MCF 10A (cell line): ENCODE measurements around the gene TMEM179B. TPM values are rescaled to one million over a fixed set of nuclear protein-coding genes. Genes with fewer than 3 reads are reported as not detected.

ENCODE experiments used
- BruUV-seq: library from RNA; stranded (reverse); fragments of 400-500 nt; replicated peaks from 2 replicates; lab custom pipeline; 2021; lab: Mats Ljungman, UMichigan
- CTCF ChIA-PET: fragments of 300-600 bp; sonication (Branson Sonifier 250); formaldehyde crosslinking; extraction: SDS; loops from one replicate; lab custom pipeline; 2021; ENCODE audit warnings: antibody characterized with exemption, inconsistent platforms; lab: Yijun Ruan, JAX
- POLR2A ChIA-PET: fragments of 300-600, 350-650 bp; sonication (Branson Sonifier 250); formaldehyde crosslinking; extraction: SDS; loops from one replicate; lab custom pipeline; 2020; ENCODE audit warnings: antibody characterized with exemption, inconsistent platforms; lab: Yijun Ruan, JAX
- DNase-seq: peaks from one replicate; pipeline ENCODE4 v3.0.0-alpha.2; 2018; ENCODE audit not compliant: unreplicated experiment
- H3K27ac Mint-ChIP-seq: one replicate; pipeline ENCODE4 v1.8.0; 2022; ENCODE audit warnings: mild to moderate bottlenecking, low read depth, mixed read lengths; ENCODE audit not compliant: unreplicated experiment
- H3K27me3 Mint-ChIP-seq: one replicate; pipeline ENCODE4 v1.8.0; 2022; ENCODE audit warnings: mixed read lengths; ENCODE audit not compliant: insufficient read depth, unreplicated experiment
- H3K36me3 Mint-ChIP-seq: one replicate; pipeline ENCODE4 v1.8.0; 2022; ENCODE audit warnings: mild to moderate bottlenecking, moderate library complexity, mixed read lengths; ENCODE audit not compliant: insufficient read depth, unreplicated experiment
- H3K4me1 Mint-ChIP-seq: one replicate; pipeline ENCODE4 v1.8.0; 2022; ENCODE audit warnings: mixed read lengths; ENCODE audit not compliant: insufficient read depth, unreplicated experiment
- H3K4me3 Mint-ChIP-seq: one replicate; pipeline ENCODE4 v1.8.0; 2022; ENCODE audit warnings: mild to moderate bottlenecking, moderate library complexity, mixed read lengths; ENCODE audit not compliant: unreplicated experiment
- H3K9me3 Mint-ChIP-seq: one replicate; pipeline ENCODE4 v1.8.0; 2022; ENCODE audit warnings: mixed read lengths; ENCODE audit not compliant: unreplicated experiment
- CTCF ChIP-seq: fragments of 200-600 bp; IDR thresholded peaks from one replicate; pipeline ENCODE4 v1.8.0; 2022; ENCODE audit warnings: antibody characterized with exemption, mild to moderate bottlenecking; ENCODE audit not compliant: unreplicated experiment
- intact Hi-C: fragments of 100-400 bp; cut with micrococcal nuclease; formaldehyde crosslinking; loops from 2 replicates; pipeline ENCODE4 v1.14.1; 2022
- total RNA-seq: library from RNA; stranded (reverse); gene quantifications from 2 replicates; pipeline ENCODE4 v1.2.3, GENCODE V29; 2022

The TMEM179B gene
- total RNA-seq, 1 experiment from 2014 or later, result 47.8 TPM

- no peaks in the 10 kb centered on the region for H3K9me3 Mint-ChIP-seq
- no TSS peak for BruUV-seq
- H3K36me3 Mint-ChIP-seq, result peaks cover 43% of the 10 kb centered on the region
- POLR2A ChIA-PET, result interaction anchor here (0.6 to 5.2 kb wide), 43 partner anchors 9 to 1466 kb away, joined by 3 to 163 read pairs (median 4); partner anchors contain the start of genes C11orf98, CSKMT, EEF1G and HNRNPUL2
- peak within 1 kb of the TSS; percentile 95 for H3K4me3 Mint-ChIP-seq
- peak within 1 kb of the TSS; percentile 99 for H3K27ac Mint-ChIP-seq
- peak; percentile 93 for DNase-seq
- no peaks in the 10 kb centered on the region for H3K27me3 Mint-ChIP-seq
- CTCF ChIA-PET, result interaction anchor here (0.5 to 2.9 kb wide), 4 partner anchors 17 to 1462 kb away, joined by 3 to 8 read pairs (median 4); partner anchors contain the start of gene TMEM179B
- H3K4me1 Mint-ChIP-seq, result peaks cover 20% of the 10 kb centered on the region
- TF ChIP-seq CTCF, result no peak
- intact Hi-C loops, result loop anchor here (2.0 kb wide), 2 partner anchors 28 to 36 kb away; partner anchors contain the start of genes STX5 and TEX54
These were observed 18.1 kb downstream of the TMEM179B start, which contains the start of gene NXF1 for GRCh38 chr11:62805076-62805892. TSS of gene NXF1 (minus strand) at chr11:62805440. CDS start at chr11:62805356, 84 bp downstream.

- Mint-ChIP-seq H3K9me3 (no peaks in the 10 kb centered on the region), H3K27ac (peak overlapping the region; percentile 99), H3K27me3 (no peaks in the 10 kb centered on the region), H3K4me3 (peak overlapping the region; percentile 95), H3K36me3 (peaks cover 37% of the 10 kb centered on the region), H3K4me1 (peaks cover 20% of the 10 kb centered on the region)
- intact Hi-C loops, result loop anchor here (2.0 kb wide), 2 partner anchors 27 to 35 kb away; partner anchors contain the start of genes STX5 and TEX54
- CTCF ChIA-PET, result interaction anchor here (0.6 to 2.9 kb wide), 10 partner anchors 18 to 1462 kb away, joined by 3 to 8 read pairs (median 4); partner anchors contain the start of gene TMEM179B
- DNase-seq, result no peak
- no peak for TF ChIP-seq CTCF
- no TSS peak for BruUV-seq
- POLR2A ChIA-PET, result interaction anchor here (0.6 to 5.2 kb wide), 45 partner anchors 10 to 1466 kb away, joined by 3 to 163 read pairs (median 4); partner anchors contain the start of genes C11orf98, CSKMT, EEF1G and HNRNPUL2
These were observed 18.8 kb downstream of the TMEM179B start for GRCh38 chr11:62805961-62806441.

GRCh38 chr11:62806611-62807121 is 19.5 kb downstream of the TMEM179B start:
- H3K27me3 Mint-ChIP-seq, result no peaks in the 10 kb centered on the region
- H3K4me1 Mint-ChIP-seq, result peaks cover 20% of the 10 kb centered on the region
- CTCF ChIA-PET, result interaction anchor here (0.6 to 2.9 kb wide), 10 partner anchors 10 to 415 kb away, joined by 3 to 8 read pairs (median 4); partner anchors contain the start of gene TMEM179B
- H3K9me3 Mint-ChIP-seq, result no peaks in the 10 kb centered on the region
- no peak for TF ChIP-seq CTCF
- intact Hi-C loops, result no loop called here
- H3K36me3 Mint-ChIP-seq, result peaks cover 31% of the 10 kb centered on the region
- no TSS peak for BruUV-seq
- POLR2A ChIA-PET, result interaction anchor here (0.7 to 5.2 kb wide), 31 partner anchors 9 to 1378 kb away, joined by 3 to 163 read pairs (median 6); partner anchors contain the start of genes C11orf98, CSKMT, HNRNPUL2 and LBHD1
- H3K4me3 Mint-ChIP-seq, result peak overlapping the region; percentile 95
- peak overlapping the region; percentile 99 for H3K27ac Mint-ChIP-seq
- DNase-seq, result peak; percentile 69
